Esophagus mucosa (tissue), 1 donor: Measurements from ENCODE around the gene CCDC7. TPM values are rescaled to one million over a fixed set of nuclear protein-coding genes. Genes with fewer than 3 reads are reported as not detected.
"Not testable (repeated sequence)": the region's sequence is repeated elsewhere in the genome, so short reads cannot be mapped to it uniquely, and the experiment has no call there.

Experiments used
- ATAC-seq: fragments of 200-7000 bp; cut with Tn5 transposase; one replicate; pipeline ENCODE4 v1.9.1; 2020
- total RNA-seq: library from RNA; stranded (reverse); gene quantifications from one replicate; pipeline ENCODE4 v1.2.4, GENCODE V29; 2023
- donor health status: DM: yes; HTN: yes; CAD: no.

The CCDC7 gene
- total RNA-seq, 1 donor from 2014 or later: 4.2 TPM

DNA sequence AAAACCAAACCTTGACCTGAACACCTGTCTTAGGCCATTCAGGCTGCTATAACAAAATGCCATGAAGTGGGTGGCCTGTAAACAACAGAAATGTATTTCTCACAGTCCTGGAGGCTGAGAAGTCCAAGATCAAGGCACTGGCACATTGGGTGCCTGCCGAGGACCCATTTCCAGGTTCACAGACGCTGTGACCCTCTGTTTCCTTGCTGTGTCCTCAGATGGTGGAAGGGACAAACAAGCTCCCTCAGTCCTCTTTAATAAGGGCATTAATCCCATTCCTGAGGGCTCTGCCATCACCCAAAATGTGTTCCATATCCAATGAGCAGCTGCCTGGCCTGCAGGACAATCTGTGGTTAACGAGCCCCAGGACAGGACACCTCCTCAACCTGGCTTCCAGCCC is 444.5 kb downstream of the CCDC7 start:
- no peak for ATAC-seq

DNA sequence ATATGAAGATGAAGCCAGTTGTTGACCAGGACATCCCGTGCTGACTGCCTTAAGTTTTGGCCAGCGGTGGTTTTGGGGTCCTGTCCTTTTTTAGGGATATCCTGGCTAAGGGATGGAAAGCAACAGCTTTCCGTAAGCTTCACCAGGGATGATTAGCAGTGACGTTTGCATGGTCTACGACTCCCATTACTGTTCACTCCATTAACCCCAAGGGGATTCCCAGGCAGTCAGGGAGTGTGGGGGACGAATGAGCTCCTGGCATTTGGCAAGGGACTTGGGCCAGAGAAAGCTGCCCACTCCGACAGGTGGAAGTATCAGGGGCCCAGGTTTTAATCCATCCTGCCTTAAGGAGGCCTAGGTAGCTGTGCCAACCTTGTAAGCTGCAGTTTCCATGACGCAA is 445.3 kb downstream of the CCDC7 start:
- ATAC-seq: no peak

DNA sequence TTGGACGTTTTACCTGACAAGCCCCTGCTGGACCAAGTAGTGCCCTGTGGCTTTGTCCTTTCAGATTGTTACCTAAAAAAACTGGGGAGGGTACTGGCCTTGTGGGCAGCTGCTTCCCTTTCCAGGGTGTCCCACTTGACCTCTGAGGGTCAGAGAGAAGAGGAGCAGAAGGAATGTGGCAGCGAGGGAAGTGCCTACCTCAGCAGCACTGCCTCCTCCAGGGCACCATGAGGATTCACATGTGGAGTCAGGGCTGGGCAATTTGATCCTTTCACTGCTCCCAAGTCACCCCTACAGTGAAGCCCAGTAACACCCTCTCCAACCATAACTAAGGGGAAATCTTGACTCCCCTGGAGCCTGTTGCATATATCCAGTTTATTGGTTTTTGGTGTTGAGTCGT is 447.5 kb downstream of the CCDC7 start:
- ATAC-seq: no peak

DNA sequence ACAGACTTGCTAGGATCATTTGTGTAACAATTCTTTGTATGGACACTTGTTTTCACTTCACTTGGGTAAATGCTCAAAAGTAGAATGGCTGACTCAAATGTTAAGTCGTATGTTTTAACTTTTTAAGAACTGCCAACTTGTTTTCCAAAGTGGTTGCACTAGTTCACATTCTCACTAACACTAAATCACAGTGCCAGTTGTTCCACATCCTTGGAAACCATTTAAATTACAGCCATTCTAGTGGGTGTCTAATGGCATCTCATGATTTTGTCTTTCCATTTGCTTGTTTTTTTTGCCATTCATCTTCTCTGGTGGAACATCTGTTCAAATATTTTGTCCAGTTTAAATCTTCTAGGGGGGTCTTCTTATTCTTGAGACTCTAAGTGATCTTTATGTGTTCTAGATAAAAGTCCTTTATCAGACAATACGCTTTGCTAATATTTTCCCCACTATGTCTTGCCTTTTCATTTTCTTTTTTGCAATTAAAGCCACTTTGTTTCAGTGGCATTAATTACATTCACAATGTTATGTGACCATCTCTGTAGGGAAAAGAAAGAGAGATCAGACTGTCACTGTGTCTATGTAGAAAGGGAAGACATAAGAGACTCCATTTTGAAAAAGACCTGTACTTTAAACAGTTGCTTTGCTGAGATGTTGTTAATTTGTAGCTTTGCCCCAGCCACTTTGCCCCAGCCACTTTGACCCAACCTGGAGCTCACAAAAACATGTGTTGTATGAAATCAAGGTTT is 448.1 kb downstream of the CCDC7 start:
- ATAC-seq: no peak

DNA sequence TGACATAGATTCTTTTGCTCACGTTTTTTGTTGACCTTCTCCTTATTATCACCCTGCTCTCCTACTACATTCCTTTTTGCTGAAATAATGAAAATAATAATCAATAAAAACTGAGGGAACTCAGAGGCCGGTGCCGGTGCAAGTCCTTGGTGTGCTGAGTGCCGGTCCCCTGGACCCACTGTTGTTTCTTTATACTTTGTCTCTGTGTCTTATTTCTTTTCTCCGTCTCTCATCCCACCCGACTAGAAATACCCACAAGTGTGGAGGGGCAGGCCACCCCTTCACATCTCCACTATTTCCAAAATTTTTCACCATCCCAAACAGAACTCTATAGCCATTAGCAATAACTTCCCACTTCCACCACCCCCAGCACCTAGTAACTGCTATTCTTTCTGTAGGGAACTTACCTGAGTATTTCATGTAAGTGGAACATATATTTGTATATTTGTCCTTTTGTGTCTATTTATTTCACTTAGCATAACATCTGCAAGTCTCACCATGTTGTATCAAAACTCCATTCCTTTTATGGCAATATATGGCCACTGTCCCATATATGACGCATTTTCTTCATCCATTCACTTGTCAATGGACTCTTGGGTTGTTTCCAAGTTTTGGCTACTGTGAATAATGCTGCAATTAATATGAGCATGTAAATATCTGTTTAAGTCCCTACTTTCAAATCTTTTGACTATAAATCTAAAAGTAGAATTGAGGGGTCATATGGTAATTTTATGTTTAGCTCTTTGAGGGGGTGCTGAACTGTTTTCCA is 449.4 kb downstream of the CCDC7 start:
- peak; percentile 20 for ATAC-seq

DNA sequence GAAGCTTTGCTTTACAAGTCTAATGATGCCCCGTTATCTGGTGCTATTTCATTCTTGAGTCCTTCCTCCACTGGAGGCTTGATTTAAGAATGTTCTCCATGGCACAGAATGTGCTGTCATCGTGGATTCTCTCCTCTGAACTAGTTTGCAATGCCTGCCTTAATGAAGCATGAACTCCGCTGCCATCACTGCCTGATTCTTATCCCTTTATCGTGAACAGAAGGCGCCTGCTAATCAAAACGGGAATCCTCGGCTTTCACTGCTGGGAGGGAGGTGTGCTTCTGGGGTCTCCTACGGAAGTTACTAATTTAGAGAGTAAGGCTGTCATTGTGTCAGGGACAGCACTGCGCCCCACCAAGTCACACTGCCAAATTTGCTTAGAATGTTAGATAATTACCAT is 455.9 kb downstream of the CCDC7 start:
- no peak for ATAC-seq

DNA sequence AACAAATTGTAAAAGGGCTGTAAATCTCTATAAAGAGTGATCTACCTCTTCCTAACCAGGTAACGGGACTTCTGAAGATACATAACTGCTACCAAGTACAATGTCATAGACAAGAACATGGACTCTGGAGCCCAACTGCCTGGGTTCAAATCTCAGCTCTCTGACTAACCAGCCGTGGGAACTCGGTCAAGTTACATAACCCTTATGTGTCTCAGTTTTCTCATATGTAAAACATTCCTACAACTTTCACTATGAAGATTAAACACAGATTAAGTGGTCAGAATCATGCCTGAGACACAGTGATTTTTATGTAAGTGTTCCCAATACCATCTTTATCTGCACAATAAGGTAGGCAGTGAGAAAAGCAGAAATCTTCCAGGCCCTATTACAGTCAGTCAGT is 459.5 kb downstream of the CCDC7 start:
- ATAC-seq: no peak

DNA sequence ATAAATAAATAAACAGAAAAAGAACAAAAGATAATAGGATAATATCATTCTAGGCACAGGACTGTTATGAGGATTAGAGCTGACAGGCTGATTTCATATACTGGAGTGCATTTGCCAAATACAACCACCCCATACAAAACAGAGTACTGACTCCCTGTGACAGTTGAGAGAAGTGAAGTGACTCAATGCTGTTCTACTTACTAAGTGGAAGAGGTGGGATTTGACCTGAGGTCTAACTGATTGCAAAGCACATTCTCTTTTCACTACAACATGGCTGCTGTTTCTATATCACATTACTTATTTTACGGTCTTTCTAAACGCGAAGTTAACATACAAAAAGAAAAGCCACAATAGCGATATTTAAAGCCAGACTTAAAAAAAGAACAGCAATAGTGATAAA is 460.7 kb downstream of the CCDC7 start:
- ATAC-seq: no peak

DNA sequence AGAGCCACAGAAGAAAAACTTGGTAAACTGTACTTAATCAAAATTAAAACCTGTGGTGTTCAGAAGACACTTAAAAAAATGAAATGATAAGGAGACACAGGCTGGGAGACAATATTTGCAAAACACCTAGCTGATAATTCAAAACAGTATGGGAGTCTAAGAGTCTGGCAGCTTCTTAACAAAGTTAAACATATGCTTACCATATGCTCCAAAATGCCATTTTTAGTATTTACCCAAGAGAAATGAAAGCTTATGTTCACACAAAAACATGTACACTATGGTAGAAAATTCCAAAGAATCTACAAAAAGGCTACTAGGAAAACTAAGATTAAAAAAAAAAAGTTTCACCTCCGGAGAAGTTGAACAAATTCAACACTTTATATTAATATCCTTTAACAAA is 463.5 kb downstream of the CCDC7 start:
- ATAC-seq: no peak

DNA sequence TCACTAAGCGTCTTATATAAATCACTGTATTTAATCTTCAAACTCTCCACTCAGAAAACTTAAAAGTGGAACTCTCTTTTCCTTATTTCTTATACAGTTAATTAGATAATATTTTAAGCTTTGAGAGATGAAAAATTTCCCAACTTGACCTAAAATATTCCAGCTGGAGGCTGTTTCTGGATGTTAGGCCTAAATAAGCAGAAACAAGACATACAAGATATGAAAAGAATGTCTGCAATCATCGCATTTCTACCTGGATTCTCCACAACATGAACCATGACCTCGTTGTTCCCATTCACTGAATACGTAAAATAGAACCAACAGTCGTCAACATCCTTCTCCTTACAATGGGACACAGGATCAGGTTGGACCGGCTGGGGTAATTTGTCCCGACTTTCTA is 464.0 kb downstream of the CCDC7 start:
- not testable (repeated sequence) for ATAC-seq

DNA sequence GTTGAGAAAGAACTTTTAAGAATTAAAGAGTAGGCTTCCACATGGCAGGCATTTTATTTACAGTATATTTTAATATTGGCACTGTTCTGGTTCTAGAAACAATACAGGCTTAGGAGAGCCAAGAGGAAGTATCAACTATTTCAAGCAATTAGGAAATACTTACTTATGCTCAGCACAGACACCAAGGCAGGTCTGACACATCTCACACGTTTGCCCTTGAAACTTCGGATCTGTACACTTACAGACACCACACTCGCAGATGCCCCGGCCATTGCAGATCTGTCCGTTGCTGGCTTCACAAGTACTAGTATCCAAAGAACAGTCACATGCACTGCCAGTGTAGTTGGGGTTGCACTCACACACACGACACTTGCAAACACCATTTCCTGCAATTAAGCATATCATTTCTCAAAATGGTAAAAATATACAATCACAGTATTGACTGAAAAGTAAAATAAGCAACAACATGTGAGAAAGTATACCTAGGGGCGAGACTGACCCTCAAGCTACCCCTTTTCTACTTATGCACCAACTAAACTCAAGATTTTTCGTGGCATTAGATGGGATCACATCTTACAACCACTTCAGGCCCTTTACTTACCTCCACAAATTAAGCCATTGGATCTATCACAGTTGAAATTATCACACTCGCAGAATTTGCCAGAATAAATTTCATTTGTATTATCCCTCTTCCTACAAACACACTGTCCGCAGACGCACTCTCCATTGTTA is 465.5 kb downstream of the CCDC7 start:
- no peak for ATAC-seq

DNA sequence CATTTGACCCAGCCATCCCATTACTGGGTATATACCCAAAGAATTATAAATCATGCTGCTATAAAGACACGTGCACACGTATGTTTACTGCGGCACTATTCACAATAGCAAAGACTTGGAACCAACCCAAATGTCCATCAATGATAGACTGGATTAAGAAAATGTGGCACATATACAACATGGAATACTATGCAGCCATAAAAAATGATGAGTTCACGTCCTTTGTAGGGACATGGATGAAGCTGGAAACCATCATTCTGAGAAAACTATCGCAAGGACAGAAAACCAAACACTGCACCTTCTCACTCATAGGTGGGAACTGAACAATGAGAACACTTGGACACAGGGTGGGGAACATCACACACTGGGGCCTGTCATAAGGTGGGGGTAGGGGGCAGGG is 471.9 kb downstream of the CCDC7 start:
- ATAC-seq: not testable (repeated sequence)

DNA sequence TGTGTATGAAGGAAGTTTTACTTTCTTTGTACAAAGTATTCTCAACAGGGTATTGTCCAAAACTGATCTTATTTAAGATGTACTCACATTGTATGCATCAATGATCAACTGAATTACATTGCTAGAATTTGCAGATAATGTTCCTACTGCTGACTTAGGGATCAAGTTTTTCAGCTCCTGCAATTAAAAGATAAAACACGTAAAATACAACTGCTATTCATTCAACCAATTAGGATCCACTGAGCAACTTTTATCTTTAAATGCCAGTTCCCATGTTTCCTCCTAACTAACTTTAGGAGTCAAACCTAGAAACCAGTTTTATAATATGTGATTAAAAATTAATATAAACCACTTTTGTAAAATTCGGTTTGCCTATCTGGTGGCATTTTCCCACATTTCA is 476.2 kb downstream of the CCDC7 start:
- ATAC-seq: no peak

DNA sequence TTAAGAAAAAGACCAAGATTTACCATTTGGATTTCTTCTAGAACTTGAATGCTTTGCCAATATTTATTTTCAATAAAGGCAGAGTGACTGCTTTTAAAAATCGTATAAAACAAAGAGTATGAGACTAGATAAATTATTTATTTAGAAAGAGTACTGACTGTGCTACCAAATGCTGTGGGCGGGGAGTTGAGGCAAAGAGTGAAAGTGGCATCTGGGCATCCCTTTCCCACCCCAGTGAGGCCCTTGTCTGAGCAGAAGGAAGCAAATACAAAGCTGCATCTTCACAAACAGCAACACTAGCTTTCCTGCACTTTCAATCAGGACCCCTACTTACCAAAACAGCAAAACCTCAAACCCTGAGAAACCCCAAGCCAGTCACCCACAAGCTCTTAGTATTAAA is 477.2 kb downstream of the CCDC7 start:
- no peak for ATAC-seq

DNA sequence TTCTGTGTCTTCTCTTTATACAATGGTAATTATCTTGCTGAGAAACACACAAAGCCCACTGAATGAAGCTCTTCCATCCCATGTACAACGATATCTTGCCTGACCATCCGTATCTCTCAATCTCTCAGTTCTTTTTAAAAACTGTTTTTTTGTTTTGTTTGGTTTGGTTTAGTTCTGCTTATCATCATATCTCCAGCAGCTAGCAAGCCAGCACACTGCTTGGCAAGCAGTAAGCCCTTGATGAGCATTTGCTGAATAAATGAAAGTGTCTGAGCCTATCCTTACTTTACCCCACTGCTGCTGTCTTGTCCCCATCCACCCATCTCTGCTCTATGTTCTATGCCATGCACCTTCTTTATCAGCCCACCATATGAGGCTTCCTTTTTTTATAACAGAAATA is 477.9 kb downstream of the CCDC7 start:
- ATAC-seq: no peak

Other genes with a start within 250 kb of the CCDC7 start
- 15.0 TPM for gene EPC1, start 99.0 kb upstream of the CCDC7 start, total RNA-seq